ENCODE measurements around the gene SETD6.

SETD6 gene

DNA sequence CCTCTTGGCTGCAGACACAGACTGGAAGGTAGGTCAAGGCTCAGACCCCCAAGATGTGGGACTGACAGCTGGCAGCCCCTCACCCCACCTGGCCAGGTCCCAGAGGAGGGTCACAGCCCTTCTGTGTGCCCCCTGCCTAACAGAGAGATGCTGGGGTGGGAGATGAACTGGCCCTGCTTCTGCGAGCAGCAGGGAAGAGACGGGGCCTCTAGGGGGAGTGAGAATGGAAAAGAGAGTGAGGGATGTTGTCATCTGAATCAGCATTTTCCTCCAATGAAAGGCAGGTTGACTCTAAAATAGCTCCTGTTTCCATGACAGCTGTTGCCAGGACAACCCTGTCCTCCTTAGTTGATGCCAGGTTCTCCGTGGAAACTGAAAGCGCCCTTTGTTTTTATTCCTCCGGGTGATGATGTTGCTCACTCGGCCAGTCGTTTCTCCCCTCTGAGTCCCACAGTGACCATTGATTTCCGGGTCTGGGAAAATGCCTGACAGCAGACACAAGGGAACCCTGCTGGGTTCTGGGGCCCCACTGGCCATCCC lies 20.3 kb upstream of the SETD6 start:
- peak; percentile 84 for DNase-seq

DNA sequence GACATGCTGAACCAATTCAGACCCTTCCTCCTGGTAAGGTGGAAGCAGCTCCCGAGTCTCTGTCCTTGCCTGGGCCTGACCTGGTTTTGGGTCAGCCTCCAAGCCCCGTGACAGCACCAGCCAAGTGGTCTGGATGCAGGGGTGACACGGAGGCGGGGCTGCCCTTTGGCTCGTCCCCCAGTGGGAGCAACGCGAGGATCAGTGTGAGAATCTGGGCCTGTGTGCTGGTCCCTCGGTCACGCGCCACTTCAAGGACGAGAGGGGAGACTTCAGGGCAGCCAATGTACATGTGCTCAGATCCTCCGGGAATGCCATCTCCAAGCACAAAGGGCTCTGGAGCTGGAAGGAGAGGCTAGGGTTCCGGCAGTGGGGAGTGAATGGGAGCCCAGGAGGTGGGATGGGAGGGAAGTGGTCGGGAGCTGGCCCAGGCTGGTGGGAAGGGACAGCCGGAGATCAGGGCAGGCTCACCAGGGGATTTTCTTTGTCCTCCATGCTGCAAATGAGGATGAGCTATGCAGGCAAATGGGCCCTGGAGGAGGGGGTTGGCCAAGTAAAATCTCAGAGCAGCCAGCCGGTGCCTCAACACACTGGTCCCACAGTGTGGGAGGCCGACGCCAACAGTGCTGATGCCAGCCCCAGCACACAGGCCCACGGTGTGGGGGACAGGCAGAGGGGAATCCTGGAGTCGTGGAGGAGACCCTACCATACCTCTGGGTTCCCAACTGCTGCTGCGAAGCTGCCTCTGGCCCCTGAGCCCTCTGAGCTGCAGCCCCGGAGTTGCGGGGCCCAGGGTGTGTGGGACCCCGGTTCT lies 19.6 kb upstream of the SETD6 start:
- DNase-seq, result no peak

DNA sequence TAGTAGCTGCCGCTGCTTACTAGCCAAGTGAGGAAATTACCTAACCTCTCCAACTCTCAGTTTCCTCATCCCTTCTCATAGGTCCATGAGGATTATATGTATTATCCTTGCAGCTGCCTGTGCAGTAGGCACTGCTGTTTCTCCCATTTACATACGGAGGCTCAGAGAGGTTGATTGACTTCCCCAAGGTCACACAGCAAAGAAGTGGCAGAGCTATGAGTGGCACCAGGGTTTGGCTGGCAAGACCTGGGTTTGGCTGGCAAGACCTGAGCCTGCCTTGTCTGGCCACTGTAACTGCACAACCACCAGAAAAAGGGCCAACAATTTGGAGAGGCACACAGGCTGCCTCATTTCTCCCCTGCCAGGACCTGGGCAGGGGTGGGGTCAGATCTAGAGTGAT lies 17.8 kb upstream of the SETD6 start:
- no peak for DNase-seq

DNA sequence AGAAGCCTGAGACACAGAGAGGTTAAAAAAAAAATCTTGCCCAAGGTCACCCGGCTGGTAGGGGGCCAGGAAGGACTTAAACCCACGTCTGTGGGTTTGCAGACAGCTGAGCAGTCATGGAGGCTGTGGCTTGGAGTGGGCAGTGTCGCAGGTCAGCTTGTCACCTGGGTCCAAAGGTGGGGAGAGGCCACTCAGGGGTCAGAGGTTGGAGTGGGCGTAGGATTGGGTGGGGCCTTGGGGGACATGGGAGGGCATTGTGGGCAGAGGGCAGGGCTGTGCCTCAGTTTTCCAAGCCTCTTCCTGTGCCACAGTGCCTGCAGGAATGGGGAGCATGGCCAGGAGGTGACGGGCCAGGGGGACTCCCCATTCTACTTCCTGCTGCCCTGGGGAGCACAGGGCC lies 17.4 kb upstream of the SETD6 start:
- DNase-seq, result no peak

DNA sequence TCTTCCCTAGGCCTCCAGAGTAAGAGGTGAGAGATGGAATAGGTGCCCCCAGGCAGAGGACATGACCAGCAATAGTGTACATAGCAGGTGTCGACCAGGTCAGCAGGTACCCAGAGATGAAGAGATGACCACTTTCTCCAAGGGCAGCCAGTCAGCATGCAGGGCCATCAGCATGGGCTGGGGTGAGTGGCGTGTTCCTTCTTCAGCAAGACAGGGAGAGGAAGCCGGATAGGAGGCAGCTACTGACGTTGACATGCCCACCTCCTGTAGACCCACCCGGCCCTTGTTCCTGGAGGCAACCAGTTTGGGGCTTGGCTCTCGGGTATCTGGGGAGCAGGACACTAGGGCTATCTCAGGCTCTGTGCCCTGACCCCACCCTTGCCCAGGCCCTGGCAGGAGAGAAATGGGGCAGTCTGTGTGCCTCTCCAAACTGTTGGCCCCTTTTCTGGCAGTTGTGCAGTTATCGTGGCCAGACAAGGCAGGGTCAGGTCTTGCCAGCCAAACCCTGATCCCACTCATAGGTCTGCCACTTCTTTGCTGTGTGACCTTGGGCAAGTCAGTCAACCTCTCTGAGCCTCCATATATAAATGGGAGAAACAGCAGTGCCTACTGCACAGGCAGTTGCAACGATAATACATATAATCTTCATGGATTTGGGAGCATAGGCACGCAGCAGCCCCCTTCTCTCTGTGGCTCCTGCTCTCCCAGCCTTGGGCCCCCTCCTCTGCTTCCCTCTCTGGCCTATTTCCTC lies 16.8 kb upstream of the SETD6 start:
- no peak for DNase-seq

DNA sequence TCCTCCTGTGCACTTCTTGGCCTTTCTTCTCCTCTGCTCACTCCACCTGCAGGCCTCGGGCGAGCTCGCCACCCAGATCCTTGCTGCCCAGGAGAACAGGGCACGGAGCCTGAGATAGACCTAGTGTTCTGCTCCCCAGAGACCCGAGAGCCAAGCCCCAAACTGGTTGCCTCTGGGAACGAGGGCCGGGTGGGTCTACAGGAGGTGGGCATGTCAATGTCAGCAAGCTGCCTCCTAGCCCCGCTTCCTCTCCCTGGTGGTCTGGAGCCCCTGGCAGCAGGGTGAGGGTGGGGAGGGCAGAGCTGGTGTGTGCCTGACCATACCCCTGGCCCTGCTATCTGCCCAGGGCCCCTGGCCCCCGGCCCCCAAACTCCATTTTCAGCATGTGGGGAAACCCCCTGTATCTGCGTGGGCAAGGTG lies 16.2 kb upstream of the SETD6 start:
- DNase-seq, result no peak

DNA sequence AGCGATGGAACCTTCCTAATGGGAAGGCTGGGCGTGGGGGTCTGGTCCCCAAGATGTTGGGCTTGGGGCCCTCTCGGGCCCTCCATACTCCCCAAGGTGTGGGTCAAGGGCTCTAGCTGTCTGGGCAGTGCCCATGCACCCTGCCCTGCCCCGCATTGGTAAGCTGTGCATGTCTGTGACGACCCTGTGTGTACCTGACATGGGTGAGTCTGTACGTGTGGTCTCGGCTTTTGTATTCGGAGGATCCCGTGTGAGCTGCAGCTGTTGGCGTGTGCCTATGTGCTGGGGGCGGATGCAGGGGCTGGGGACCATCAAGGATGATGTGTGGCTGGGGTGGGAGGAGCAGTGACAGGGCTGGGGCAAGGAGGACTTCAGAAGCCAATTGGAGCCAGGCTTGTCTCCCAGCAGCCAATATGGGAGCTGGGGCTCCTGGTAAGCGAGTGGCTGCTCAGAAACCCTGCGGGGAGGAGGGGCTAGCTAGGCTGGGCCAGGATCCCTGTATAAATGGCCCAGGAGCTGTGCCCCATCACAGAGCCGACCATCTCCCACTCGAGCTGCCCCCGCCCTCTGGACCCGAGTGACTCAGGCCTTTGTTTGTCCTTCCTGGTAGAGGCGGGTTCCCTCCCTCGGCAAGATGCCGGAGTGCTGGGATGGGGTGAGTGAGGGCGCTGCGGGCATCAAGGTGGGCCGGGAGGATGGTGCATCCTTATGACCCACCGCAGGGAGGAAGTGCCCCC lies 15.5 kb upstream of the SETD6 start, which contains the start of gene NDRG4:
TSS of gene NDRG4 (plus strand) at position 529 of the 737 bp plus-strand sequence. CDS start at position 635, 106 bp downstream.
- peak; percentile 55 for DNase-seq

DNA sequence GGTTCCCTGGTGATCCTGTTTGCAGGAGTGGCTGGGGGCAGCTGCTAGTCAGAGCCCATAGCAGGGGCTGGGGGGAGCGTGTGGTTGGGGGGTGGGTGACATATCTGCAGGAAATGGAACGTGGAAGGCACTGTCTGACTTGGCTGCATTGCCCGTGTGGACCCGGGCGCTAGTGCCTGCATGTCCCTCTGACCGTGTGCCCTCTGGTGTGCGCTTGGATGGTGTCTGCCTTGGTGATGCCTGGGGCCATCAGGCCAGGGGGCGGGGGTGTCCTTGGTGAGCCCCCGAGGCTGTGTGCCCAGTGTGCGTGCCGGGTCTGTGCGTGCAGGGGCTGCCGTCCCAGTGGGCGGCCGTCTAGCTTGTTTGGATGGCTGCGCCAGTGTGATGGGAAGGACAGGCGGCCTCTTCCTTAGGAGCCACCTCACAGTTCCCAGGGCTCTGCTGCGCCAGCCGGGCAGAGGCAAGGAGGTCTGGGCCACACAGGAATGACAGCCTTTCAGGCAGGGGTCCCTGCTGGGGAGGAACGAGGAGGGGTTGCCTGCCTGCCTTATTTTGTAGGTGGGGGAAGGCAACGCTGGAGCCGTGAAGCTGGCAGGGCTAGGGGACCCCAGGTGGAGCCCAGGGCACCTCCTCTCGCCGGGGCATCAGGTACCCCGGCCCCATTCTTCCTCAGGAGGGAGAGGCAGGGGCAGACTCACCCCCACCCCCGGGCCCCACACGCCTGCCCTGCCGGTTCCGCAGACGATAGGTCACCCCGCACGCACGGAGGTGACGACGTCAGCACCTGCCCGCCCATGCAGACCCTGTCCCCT lies 14.7 kb upstream of the SETD6 start:
- DNase-seq, result no peak

DNA sequence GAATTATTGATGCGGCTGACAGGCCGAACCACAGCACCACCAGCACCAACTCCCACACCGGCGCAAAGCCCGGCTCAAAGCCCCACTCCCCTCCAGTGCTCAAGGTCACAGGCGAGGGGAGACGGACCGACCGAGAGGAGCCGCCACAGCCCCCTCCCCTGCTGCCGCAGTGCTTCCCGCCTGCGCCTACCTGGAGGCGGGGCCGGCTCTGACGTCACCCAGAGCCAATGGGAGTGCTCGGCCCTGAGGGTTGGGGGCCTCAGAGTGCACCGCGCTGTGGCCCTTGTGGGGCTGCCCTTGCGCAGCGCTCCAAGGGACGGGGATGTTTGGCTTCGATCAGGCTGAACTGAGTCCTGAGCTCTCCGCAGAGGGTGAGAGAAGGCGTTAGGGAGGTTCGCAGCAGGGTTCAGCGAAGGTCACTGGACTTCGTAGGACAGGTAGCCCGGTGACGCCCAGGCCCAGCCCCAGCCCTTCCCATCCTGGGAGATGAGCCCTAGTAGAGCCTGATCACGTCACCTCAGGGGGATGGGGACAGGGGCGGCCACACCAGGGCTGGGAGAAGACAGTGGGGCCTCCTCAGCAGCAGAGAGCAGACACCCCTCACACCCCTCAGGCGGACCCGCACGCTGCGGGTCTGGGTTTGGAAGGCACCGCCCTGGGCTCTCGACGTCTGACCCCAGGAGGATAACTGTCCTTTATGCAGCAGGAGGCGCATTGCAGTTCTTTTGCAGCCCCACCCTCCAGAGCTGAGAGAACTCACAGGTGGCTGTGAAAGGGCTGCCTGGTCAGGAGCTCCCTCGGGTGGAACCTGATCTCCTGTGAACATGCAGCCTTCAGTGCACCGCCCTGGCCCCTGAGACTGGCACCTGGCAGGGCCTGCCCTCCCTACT lies 13.8 kb upstream of the SETD6 start:
- peak; percentile 23 for DNase-seq

DNA sequence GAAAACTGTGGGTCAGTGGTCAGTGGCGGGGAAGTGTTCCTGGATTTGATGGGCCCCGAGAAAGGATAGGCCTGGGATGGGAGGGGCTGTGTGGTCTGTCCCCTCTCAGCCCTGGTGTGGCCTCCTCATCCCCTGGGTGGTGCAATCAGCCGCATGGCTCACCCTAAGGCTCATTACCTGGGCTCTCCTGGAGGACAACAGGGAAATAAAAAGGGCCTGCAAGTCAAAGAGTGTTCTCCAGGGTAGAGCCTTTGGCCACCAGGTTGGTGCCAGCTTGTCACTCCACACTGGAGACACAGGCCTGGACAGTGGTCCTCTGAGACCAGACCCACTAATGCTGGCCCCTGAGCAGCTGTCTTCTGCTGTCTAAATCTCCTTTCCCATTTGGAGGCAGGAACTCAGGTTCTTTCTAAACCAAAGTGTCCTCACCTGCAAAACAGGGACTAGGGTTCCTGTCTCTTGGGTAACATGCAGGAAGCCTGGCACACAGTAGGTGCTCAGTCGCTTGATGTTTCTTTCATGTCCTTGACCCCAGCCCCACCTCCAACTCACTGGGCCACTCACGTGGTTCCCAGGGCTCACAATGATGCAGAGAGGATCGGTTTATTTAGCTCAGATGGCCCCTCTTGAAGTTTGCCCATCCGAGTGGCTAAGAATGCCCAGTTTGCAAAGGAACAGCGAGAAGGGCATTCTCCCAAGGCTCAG lies 12.9 kb upstream of the SETD6 start:
- no peak for DNase-seq

DNA sequence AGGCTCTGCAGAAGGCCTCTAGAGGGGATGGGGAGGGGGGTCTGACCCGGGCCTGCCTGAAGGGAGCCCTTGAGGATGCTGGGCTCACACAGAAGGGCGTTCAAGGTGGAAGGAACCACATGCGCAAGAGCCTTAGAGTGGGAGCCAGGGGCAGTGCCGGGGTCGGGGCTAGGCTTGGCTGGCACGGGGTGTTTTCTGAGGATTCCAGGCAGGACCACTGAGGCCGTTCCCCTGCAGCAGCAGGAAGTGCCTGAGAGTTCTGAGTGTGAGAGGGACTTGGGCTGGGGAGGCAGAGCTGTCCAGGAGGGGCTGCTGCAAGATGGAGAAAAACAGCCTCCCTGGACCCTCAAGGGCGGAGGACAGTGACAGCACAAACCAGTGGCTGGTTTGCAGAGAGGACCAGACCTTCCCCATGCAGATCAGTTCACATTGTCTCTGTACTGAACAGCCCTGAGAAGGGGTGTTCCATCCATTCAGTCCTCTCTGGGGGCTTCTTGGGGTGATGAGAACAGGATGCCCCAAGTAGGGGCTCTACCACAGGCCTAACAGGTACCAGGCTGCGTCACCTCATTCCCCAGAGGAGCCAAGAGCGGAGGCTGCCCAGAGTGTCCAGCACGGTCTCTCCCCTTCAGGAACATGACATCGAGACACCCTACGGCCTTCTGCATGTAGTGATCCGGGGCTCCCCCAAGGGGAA lies 12.0 kb upstream of the SETD6 start:
- no peak for DNase-seq

DNA sequence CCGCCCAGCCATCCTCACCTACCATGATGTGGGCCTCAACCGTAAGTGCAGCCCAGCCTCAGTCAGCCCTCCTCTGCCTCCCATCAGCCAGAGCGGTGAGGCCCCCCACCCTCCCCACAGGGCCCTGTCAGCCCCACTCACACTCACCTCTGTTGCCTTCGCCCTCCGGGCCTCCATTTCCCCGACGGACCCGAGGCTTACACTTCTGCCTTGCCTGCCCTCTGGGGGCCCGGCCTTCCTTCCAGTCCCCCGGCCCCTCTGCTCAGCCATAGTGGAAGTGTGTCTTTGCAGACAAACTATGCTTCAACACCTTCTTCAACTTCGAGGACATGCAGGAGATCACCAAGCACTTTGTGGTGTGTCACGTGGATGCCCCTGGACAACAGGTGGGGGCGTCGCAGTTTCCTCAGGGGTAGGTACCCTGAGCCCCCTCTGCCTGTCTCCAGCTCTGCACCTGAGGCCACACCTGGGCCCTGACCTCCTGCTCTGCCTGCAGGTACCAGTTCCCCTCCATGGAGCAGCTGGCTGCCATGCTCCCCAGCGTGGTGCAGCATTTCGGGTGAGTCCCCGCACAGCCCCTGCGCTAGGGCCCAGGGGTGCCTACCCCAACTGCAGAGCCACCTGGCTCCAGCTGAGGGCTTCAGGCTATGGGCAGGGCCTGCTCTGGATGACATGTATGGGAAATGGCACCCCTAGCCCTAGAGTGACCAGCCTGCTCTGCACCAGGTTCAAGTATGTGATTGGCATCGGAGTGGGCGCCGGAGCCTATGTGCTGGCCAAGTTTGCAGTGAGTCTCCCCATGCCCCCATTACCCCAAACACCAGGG lies 11.2 kb upstream of the SETD6 start:
- no peak for DNase-seq

DNA sequence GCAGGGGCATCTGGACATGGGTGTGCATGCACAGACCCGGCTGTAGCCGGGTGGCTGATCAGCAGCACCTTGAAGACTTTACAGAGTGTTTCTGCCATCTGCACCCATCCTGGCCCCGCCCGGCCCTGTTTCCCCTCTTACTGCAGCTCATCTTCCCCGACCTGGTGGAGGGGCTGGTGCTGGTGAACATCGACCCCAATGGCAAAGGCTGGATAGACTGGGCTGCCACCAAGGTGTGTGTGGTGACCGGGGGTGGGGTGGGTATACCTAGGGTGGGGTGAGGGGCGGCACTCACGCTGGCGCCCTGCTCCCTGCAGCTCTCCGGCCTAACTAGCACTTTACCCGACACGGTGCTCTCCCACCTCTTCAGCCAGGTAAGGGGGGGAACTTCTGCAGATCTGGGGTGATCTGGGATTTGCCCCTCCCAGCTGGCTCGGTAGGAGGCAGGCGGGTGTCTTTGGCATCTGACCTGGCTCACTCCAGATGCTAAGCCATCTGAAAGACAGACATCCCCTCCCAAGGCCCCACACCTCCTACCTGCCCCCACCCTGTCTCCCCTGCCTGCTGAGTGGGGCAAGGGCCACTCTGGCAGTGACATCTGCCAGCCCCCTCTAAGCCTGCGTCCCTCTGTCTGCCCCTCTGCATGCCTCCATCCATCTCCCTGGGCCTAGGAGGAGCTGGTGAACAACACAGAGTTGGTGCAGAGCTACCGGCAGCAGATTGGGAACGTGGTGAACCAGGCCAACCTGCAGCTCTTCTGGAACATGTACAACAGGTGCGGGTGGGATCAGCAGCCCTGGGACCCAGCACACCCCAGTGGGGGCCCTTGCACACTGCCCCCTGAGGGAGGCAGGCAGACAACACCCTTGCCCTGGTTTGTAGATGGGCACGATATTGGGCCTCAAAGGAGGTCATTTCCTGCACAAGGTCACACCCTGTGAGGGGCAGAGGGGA lies 8.8 kb upstream of the SETD6 start:
- DNase-seq, result no peak

DNA sequence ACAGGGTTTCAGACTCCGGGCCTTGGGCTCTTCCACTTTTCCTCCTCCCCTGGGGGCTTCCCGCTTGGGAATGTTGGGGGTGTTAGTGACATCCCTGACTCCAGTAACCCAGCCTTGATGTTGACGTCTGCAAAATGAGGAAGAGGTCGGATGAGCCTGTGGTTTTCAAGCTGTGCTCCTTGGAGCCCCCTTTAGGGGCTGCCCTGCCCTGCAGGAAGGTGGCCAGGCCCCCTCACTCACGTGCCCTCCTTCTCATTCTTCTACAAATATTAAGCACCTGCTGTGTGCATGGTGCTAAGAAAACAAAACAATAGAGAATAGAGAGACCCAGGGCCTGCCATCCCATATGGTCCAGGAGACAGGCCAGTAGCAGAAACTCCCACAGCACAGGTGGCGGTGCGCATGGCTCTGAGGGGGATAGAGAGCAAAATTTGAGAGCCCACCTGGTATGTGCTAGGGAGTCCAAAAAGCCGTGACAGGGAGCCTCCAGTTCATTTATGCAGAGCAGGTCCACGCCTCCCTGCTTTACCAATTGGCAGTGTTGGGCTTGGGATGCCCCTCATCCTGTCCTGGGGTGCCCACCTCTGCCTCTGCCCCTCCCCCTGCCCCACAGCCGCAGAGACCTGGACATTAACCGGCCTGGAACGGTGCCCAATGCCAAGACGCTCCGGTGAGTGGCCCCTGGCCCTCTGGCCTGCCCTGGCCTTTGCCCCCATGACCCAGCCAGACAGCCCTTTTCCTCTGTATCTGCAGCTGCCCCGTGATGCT lies 7.9 kb upstream of the SETD6 start:
- no peak for DNase-seq

DNA sequence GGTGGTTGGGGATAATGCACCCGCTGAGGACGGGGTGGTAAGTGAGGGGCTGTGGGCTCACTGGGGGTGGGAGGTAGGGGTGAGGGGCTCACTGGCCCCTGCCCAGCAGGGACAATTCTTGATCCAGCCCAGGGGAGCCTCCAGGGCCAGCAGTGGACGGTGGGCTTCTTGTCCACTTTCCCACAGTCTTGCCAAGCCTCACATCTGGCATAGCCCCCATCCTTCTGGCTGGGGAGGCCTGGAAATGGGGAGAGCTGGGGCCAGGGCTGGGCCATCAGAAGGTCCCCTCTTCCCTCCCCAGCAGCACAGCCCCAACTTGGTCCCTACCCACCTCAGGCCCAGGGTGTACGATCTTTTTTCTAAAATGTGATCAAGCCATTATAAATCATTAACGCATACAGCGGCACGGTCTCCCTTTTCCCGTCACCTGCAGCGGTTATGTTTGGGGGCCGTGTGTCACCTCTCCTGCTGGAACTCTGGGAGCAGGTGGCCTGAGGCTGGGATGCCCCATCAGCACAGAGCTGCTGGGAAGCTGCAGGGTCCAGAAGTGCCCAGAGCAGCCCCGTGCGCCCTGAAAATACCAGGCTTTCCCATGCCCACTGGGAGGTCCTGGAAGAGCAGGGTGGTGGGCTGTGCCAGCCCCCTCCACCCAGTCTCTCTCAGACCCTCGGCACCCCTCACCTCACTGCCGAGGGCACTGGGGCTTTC lies 7.2 kb upstream of the SETD6 start:
- no peak for DNase-seq

DNA sequence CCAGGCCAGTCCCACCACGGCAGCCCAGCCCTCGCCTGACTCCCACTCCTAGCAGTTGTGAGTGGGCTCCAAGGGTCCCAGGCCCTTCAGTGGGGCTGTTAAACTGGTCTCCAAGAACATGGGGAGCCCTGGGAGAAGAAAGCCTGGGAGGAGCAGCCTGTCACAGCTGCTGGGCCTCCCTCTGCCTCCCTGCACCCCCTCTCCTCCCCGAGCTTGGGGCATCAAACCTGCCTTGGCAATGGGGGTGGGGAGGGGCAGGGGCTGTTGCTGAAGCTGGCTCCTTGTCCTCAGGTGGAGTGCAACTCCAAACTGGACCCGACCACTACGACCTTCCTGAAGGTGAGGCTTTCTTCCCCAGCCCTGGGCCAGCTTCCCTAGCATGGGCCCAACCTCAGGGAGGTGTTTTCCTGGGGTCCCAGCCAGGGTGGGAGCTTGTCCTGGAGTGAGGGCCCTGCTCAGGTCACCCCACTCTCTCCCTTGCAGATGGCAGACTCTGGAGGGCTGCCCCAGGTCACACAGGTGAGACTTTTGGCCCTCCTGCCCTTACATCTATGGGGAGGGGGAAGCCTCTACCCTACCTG lies 6.6 kb upstream of the SETD6 start:
- DNase-seq, result no peak
